Peyer's patch (tissue), 4 donors: ENCODE results near the gene RAMP2.

ENCODE experiments used
- CTCF ChIP-seq, 6 experiments: fragments of 450-650 bp in 4 of 6; fragments of 200-600 bp in 2 of 6; sonication (generic) in 1 of 6; IDR thresholded peaks; one replicate each; pipeline ENCODE4 v1.5.1; 2017 to 2019; ENCODE audit warnings: antibody characterized with exemption in 6 of 6, mild to moderate bottlenecking in 3 of 6, moderate library complexity in 1 of 6
- POLR2A ChIP-seq, 2 donors: fragments of 450-650 bp; IDR thresholded peaks; one replicate each; pipeline ENCODE4 v1.5.1; 2017; ENCODE audit warnings: antibody characterized with exemption in 2 of 2, mild to moderate bottlenecking in 2 of 2, moderate library complexity in 2 of 2

GRCh38 chr17:42723636-42724035, 37.4 kb upstream of the RAMP2 start:
- TF ChIP-seq CTCF (IDR thresholded peaks at IDR 0.05) = no peak
- TF ChIP-seq POLR2A (IDR thresholded peaks at IDR 0.05) = no peak
